Upper lobe of left lung (tissue), 4 donors: Measurements from ENCODE around the gene KIF18A.

ENCODE experiments used
- CTCF ChIP-seq, 6 experiments: fragments of 450-650 bp in 4 of 6; fragments of 200-600 bp in 2 of 6; sonication (generic) in 2 of 6; IDR thresholded peaks; one replicate each; pipeline ENCODE4 v1.5.1; 2016 to 2019; ENCODE audit warnings: antibody characterized with exemption in 6 of 6
- EP300 ChIP-seq, 4 donors: sonication (generic); formaldehyde crosslinking; IDR thresholded peaks; one replicate each; pipeline ENCODE4 v1.5.1; 2017; ENCODE audit warnings: antibody characterized with exemption in 4 of 4, control low read depth in 2 of 4
- POLR2A ChIP-seq, 4 donors: fragments of 450-650 bp; IDR thresholded peaks; one replicate each; pipeline ENCODE4 v1.5.1; 2016 to 2017; ENCODE audit warnings: antibody characterized with exemption in 4 of 4, mild to moderate bottlenecking in 2 of 4
- POLR2AphosphoS5 ChIP-seq, 2 donors: sonication (generic); formaldehyde crosslinking; IDR thresholded peaks; one replicate each; pipeline ENCODE4 v1.5.1; 2017; ENCODE audit warnings: antibody characterized with exemption in 2 of 2

DNA sequence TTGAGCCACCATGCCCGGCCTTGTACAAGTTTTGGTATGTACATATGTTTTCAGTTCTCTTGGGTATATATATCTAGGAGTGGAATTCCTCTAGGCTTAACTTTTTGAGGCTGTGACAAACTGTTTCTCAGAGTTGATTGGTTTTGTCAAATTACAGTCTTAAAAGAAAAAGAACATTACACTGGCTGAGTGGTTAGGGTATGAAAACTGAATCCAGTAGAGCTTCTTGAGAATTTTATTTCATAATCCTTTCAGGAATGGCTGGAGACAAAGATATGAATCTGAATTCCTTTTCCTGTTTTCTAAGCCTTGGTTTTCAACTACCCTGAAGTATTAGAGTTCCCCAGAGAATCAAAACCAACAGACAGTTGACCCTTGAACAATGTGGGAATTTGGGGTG is 6.8 kb upstream of the KIF18A start:
- TF ChIP-seq POLR2A (IDR thresholded peaks at IDR 0.05) = no peak
- TF ChIP-seq CTCF (IDR thresholded peaks at IDR 0.05) = no peak
- no peak for TF ChIP-seq POLR2AphosphoS5 (IDR thresholded peaks at IDR 0.05)
- no peak for TF ChIP-seq EP300 (IDR thresholded peaks at IDR 0.05)
